Liver (tissue), 9 donors: ENCODE results near the gene CD200R1L. TPM values are rescaled to one million over a fixed set of nuclear protein-coding genes. Genes with fewer than 3 reads are reported as not detected.

Experiments
- DNase-seq: peaks from one replicate; pipeline ENCODE4 v3.0.0-alpha.2; 2017; ENCODE audit warnings: low spot score
- H3K27ac ChIP-seq, 2 donors: one replicate each; pipeline ENCODE4 v1.7.0; 2013; ENCODE audit warnings: inconsistent platforms in 2 of 2, low read length in 2 of 2, control low read depth in 1 of 2, low read depth in 1 of 2, mild to moderate bottlenecking in 1 of 2
- H3K27me3 ChIP-seq, 4 donors: one replicate each; pipeline versions ENCODE4 v1.6.1 to v1.7.0; 2013; ENCODE audit warnings: low read length in 3 of 4, inconsistent platforms in 1 of 4, mild to moderate bottlenecking in 1 of 4, moderate library complexity in 1 of 4; ENCODE audit not compliant: control insufficient read depth in 4 of 4, insufficient read depth in 4 of 4
- H3K36me3 ChIP-seq, 4 donors: one replicate each; pipeline versions ENCODE4 v1.6.1 to v1.7.0; 2013; ENCODE audit warnings: low read length in 3 of 4, mild to moderate bottlenecking in 3 of 4, low read depth in 1 of 4, moderate library complexity in 1 of 4; ENCODE audit not compliant: control insufficient read depth in 4 of 4, insufficient read depth in 3 of 4
- H3K4me1 ChIP-seq, 4 donors: one replicate each; pipeline versions ENCODE4 v1.6.1 to v1.7.0; 2013; ENCODE audit warnings: low read length in 3 of 4, mild to moderate bottlenecking in 3 of 4, moderate library complexity in 1 of 4; ENCODE audit not compliant: control insufficient read depth in 4 of 4, insufficient read depth in 4 of 4
- H3K4me3 ChIP-seq, 3 donors: one replicate each; pipeline versions ENCODE4 v1.6.1 to v1.7.0; 2013; ENCODE audit warnings: low read length in 3 of 3, control low read depth in 1 of 3, low read depth in 1 of 3, mild to moderate bottlenecking in 1 of 3
- H3K9ac ChIP-seq, 2 donors: one replicate each; pipeline ENCODE4 v1.7.0; 2013; ENCODE audit warnings: low read length in 2 of 2, mild to moderate bottlenecking in 2 of 2, moderate library complexity in 2 of 2, control low read depth in 1 of 2, low read depth in 1 of 2
- H3K9me3 ChIP-seq, 4 donors: one replicate each; pipeline versions ENCODE4 v1.6.1 to v1.7.0; 2013; ENCODE audit warnings: low read length in 3 of 4; ENCODE audit not compliant: control insufficient read depth in 4 of 4
- ATF3 ChIP-seq: IDR thresholded peaks from 2 replicates; pipeline ENCODE4 v1.6.1; 2016; ENCODE audit warnings: antibody characterized with exemption
- CTCF ChIP-seq: fragments of 150-350 bp; IDR thresholded peaks from 2 replicates; pipeline ENCODE4 v1.5.1; 2017; ENCODE audit warnings: improper control_type of control experiment, low read depth, low read length; ENCODE audit not compliant: missing input control
- EGR1 ChIP-seq, 2 donors: IDR thresholded peaks; 2 replicates each; pipeline ENCODE4 v1.6.1; 2016 to 2018; ENCODE audit warnings: antibody characterized with exemption in 2 of 2, low read depth in 2 of 2
- FOXA1 ChIP-seq: IDR thresholded peaks from 2 replicates; pipeline ENCODE4 v1.6.1; 2016; ENCODE audit warnings: antibody characterized with exemption
- FOXA2 ChIP-seq: IDR thresholded peaks from 2 replicates; pipeline ENCODE4 v1.6.1; 2016; ENCODE audit warnings: antibody characterized with exemption
- GABPA ChIP-seq, 2 donors: IDR thresholded peaks in 1 of 2; conservative IDR thresholded peaks in 1 of 2; 2 replicates each; pipeline ENCODE4 v1.6.1; 2016; ENCODE audit warnings: antibody characterized with exemption in 2 of 2, mild to moderate bottlenecking in 1 of 2, moderate library complexity in 1 of 2
- HNF4A ChIP-seq, 2 donors: conservative IDR thresholded peaks; 2 replicates each; pipeline ENCODE4 v1.6.1; 2016; ENCODE audit warnings: antibody characterized with exemption in 2 of 2, mild to moderate bottlenecking in 2 of 2
- HNF4G ChIP-seq: IDR thresholded peaks from 2 replicates; pipeline ENCODE4 v1.6.1; 2016; ENCODE audit warnings: antibody characterized with exemption
- JUND ChIP-seq, 2 donors: IDR thresholded peaks; 2 replicates each; pipeline ENCODE4 v1.6.1; 2016; ENCODE audit warnings: antibody characterized with exemption in 2 of 2
- MAX ChIP-seq: IDR thresholded peaks from 2 replicates; pipeline ENCODE4 v1.6.1; 2016; ENCODE audit warnings: antibody characterized with exemption
- NR2F2 ChIP-seq: IDR thresholded peaks from 2 replicates; pipeline ENCODE4 v1.6.1; 2016; ENCODE audit warnings: antibody characterized with exemption
- RAD21 ChIP-seq, 2 donors: IDR thresholded peaks; 2 replicates each; pipeline ENCODE4 v1.6.1; 2016; ENCODE audit warnings: antibody characterized with exemption in 2 of 2, mild to moderate bottlenecking in 2 of 2
- REST ChIP-seq: IDR thresholded peaks from 2 replicates; pipeline ENCODE4 v1.6.1; 2016; ENCODE audit warnings: antibody characterized with exemption, mild to moderate bottlenecking
- RXRA ChIP-seq, 2 donors: IDR thresholded peaks; 2 replicates each; pipeline ENCODE4 v1.6.1; 2017 to 2018; ENCODE audit warnings: antibody characterized with exemption in 2 of 2, mild to moderate bottlenecking in 1 of 2
- SP1 ChIP-seq: IDR thresholded peaks from 2 replicates; pipeline ENCODE4 v1.6.1; 2018; ENCODE audit warnings: antibody characterized with exemption, mild to moderate bottlenecking
- TAF1 ChIP-seq: conservative IDR thresholded peaks from 2 replicates; pipeline ENCODE4 v1.6.1; 2016; ENCODE audit warnings: antibody characterized with exemption, mild to moderate bottlenecking
- YY1 ChIP-seq: IDR thresholded peaks from 2 replicates; pipeline ENCODE4 v1.6.1; 2016; ENCODE audit warnings: antibody characterized with exemption, mild to moderate bottlenecking
- ZBTB33 ChIP-seq: IDR thresholded peaks from 2 replicates; pipeline ENCODE4 v1.6.1; 2016; ENCODE audit warnings: antibody characterized with exemption
- WGBS: extraction: QIAGEN DNeasy Blood & Tissue Kit; methylation state at CpG from one replicate; pipeline ENCODE4 v1.1.7; 2013; 5-methylcytosine and 5-hydroxymethylcytosine counted together
- polyA plus RNA-seq, 2 donors: library from polyadenylated mRNA; stranded (reverse) in 1 of 2; unstranded in 1 of 2; fragments of 200-250 nt in 1 of 2; fragments of >200 nt in 1 of 2; fragmentation: Nextera tagmentation in 1 of 2; extraction: Ambion mirVana in 1 of 2; gene quantifications; one replicate each; pipeline versions ENCODE4 v1.2.1 to v1.2.3, GENCODE V29; 2013 to 2015
- total RNA-seq, 2 donors: library from RNA; depleted of rRNA; stranded (reverse); fragments of >200 nt; gene quantifications; one replicate each; pipeline ENCODE4 v1.2.3, GENCODE V29; 2014
- donor health status: healthy.
- donor health status: healthy.
- donor health status: healthy.
- donor health status: healthy.
- donor health status: healthy.

CD200R1L gene
- total and polyA plus RNA-seq, 4 donors: not detected

GRCh38 chr3:112777811-112778210 lies 68.9 kb downstream of the CD200R1L start:
- no peak for TF ChIP-seq HNF4A (conservative IDR thresholded peaks at IDR 0.05)
- TF ChIP-seq REST: no peak
- no peak for TF ChIP-seq YY1
- no peak for TF ChIP-seq JUND (IDR thresholded peaks at IDR 0.05)
- no peak for TF ChIP-seq TAF1
- TF ChIP-seq RAD21 (IDR thresholded peaks at IDR 0.05): no peak
- TF ChIP-seq GABPA (IDR thresholded peaks at IDR 0.05 in 1 of 2, conservative IDR thresholded peaks at IDR 0.05 in 1 of 2): no peak
- TF ChIP-seq SP1: no peak
- no peak for TF ChIP-seq HNF4G
- no peak for TF ChIP-seq MAX
- TF ChIP-seq RXRA (IDR thresholded peaks at IDR 0.05): no peak
- no peak for TF ChIP-seq ATF3
- no peak for TF ChIP-seq FOXA1
- no peak for TF ChIP-seq FOXA2
- TF ChIP-seq CTCF: no peak
- no peak for TF ChIP-seq ZBTB33
- TF ChIP-seq EGR1 (IDR thresholded peaks at IDR 0.05; ENCODE audit: low read depth in 2 of 2): no peak
- TF ChIP-seq NR2F2: no peak
- no peak for DNase-seq
- Histone ChIP-seq H3K4me3 (no peak overlapping the region), H3K27ac (no peak overlapping the region), H3K9me3 (no peaks in the 10 kb centered on the region), H3K9ac (no peak overlapping the region), H3K27me3 (peaks cover 0 to 3% (median 0%) of the 10 kb centered on the region in 4 donors), H3K36me3 (no peaks in the 10 kb centered on the region), H3K4me1 (no peaks in the 10 kb centered on the region)

GRCh38 chr3:112776836-112777235 lies 69.8 kb downstream of the CD200R1L start:
- no peaks in the 10 kb centered on the region for H3K9me3 ChIP-seq
- no peaks in the 10 kb centered on the region for H3K4me1 ChIP-seq
- H3K9ac ChIP-seq: no peak overlapping the region
- H3K27me3 ChIP-seq: peaks cover 0 to 3% (median 0%) of the 10 kb centered on the region in 4 donors
- TF ChIP-seq CTCF: no peak
- no peak for TF ChIP-seq FOXA2
- no peak for TF ChIP-seq JUND (IDR thresholded peaks at IDR 0.05)
- TF ChIP-seq HNF4A (conservative IDR thresholded peaks at IDR 0.05): no peak
- DNase-seq: no peak
- WGBS: 71% methylated on average over 3 of the region's 3 CpGs
- no peaks in the 10 kb centered on the region for H3K36me3 ChIP-seq
- no peak overlapping the region for H3K27ac ChIP-seq
- no peak overlapping the region for H3K4me3 ChIP-seq
